Measurements from ENCODE around the gene CSMD2. TPM values are rescaled to one million over a fixed set of nuclear protein-coding genes. Genes with fewer than 3 reads are reported as not detected.

Gene CSMD2
- total and polyA plus RNA-seq, 2 of the 8 experiments (the other 6 are each of a cell fraction or from before 2014, with no cell fraction given), result 7.0 to 14.7 TPM

DNA sequence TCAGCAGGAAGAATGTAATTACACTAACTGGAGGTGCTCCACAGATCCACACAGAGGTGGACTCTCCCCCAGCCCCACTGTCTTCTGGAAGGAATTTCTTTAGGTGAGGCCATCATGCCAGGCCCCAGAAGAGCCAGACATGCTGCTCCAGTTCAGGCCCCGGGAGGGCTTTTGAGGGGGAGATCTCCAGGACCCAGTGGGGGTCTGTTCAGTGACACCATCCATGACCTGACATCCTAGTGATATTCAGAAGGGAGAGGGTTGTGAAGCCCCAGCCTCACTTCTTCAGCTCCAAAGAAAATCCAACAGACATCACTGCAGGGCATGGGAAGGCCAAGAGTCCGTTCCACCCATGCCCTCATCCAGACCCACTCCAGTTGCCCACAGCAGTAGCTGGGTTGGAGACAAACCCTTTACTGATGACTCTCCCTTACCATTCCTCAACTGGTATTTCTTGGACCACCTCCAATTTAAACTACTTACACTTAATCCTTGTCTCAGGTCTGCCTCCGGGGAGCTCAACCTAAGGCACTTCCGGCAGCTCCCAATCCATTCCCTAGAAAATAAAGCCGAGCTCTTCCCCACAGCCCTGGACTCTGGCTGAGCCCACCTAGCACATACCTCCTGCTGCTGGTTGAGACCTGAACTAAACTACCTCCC lies 39.2 kb downstream of the CSMD2 start:
- H4K20me1 ChIP-seq (replicated peaks in 1 of 2; ENCODE audit: control insufficient read depth in 1 of 2, insufficient read depth in 2 of 2, low read length in 2 of 2), result peaks cover 6 to 12% of the 10 kb centered on the region in 2 experiments
- CTCF ChIA-PET (ENCODE audit: partially characterized antibody), result interaction anchor here (0.5 to 0.7 kb wide), 3 partner anchors 12 to 843 kb away, joined by 3 read pairs; no protein-coding TSS in a partner anchor
- peak in 1 of 2 experiments; percentile 20 for DNase-seq (ENCODE audit: low read depth in 1 of 2, low spot score in 2 of 2)

More for the DNA sequence above, 39.2 kb downstream of the CSMD2 start:
- Histone ChIP-seq H3K4me3 (ENCODE audit: extremely low read depth in 1 of 4, insufficient read depth in 2 of 4, low read depth in 3 of 4, low read length in 4 of 4) (no peak overlapping the region), H2BK20ac (ENCODE audit: low read length) (no peak overlapping the region), H3K36me3 (ENCODE audit: control insufficient read depth in 2 of 4, insufficient read depth in 4 of 4, low read length in 3 of 4) (no peaks in the 10 kb centered on the region; a peak in 2 of 8 replicates), H3K79me1 (ENCODE audit: low read depth, low read length) (peaks cover 2% of the 10 kb centered on the region; the same call in 1 of the 2 replicates), H4K8ac (ENCODE audit: extremely low read depth, insufficient read depth, low read length) (no peak overlapping the region), H3K14ac (ENCODE audit: insufficient read length) (no peak overlapping the region), H3K9me3 (ENCODE audit: insufficient read depth in 2 of 2, low read depth in 1 of 2, low read length in 1 of 2) (no peaks in the 10 kb centered on the region), H3K27me3 (replicated peaks in 1 of 4; ENCODE audit: control insufficient read depth in 3 of 4, extremely low read depth in 1 of 4, insufficient read depth in 3 of 4, low read length in 3 of 4) (no peaks in the 10 kb centered on the region), H3K23me2 (ENCODE audit: low read depth, low read length) (no peaks in the 10 kb centered on the region; the same call in 1 of the 2 replicates), H3K79me2 (ENCODE audit: control insufficient read depth in 1 of 2, insufficient read depth in 2 of 2, low read length in 2 of 2) (peaks cover 0 to 6% of the 10 kb centered on the region in 2 experiments; a peak in 1 of 4 replicates), H3K4me2 (ENCODE audit: insufficient read depth in 1 of 2, low read depth in 2 of 2, low read length in 2 of 2) (no peak overlapping the region), H2BK120ac (replicated peaks; ENCODE audit: low read depth, low read length) (no peak overlapping the region), H2BK5ac (ENCODE audit: low read depth, low read length) (no peak overlapping the region), H2BK15ac (ENCODE audit: low read length) (no peak overlapping the region), H2AFZ (ENCODE audit: low read length) (no peak overlapping the region), H3K9ac (replicated peaks in 1 of 4; ENCODE audit: extremely low read depth in 1 of 4, low read depth in 3 of 4, low read length in 3 of 4) (no peak overlapping the region), H3K23ac (ENCODE audit: insufficient read length) (no peak overlapping the region), H3K4ac (replicated peaks; ENCODE audit: insufficient read length, low read depth, low read length) (no peak overlapping the region), H3K18ac (ENCODE audit: extremely low read depth, low read length) (no peak overlapping the region), H2BK12ac (ENCODE audit: low read depth, low read length) (no peak overlapping the region), H2AK5ac (ENCODE audit: low read depth, low read length) (no peak overlapping the region), H3K27ac (ENCODE audit: low read depth, low read length) (no peak overlapping the region), H3K4me1 (replicated peaks in 1 of 4; ENCODE audit: control insufficient read depth in 3 of 4, insufficient read depth in 4 of 4, low read length in 3 of 4) (no peaks in the 10 kb centered on the region), H3K56ac (replicated peaks; ENCODE audit: insufficient read length, low read depth, low read length) (no peak overlapping the region), H4K91ac (replicated peaks; ENCODE audit: insufficient read length, low read length) (no peak overlapping the region), H4K5ac (ENCODE audit: insufficient read length, low read depth, low read length) (no peak overlapping the region)
- TF ChIP-seq HDAC6 (IDR thresholded peaks at IDR 0.05; ENCODE audit: low read depth, low read length), result no peak
- TF ChIP-seq PHF8 (conservative IDR thresholded peaks at IDR 0.05; ENCODE audit: low read depth, low read length), result no peak
- no peak for TF ChIP-seq POLR2AphosphoS5 (IDR thresholded peaks at IDR 0.05; ENCODE audit: low read depth, low read length)
- no peak for TF ChIP-seq SP1 (IDR thresholded peaks at IDR 0.05; ENCODE audit: low read depth, low read length)
- TF ChIP-seq KDM1A (IDR thresholded peaks at IDR 0.05; ENCODE audit: borderline replicate concordance, low read length), result no peak
- no peak for TF ChIP-seq TCF12 (IDR thresholded peaks at IDR 0.05; ENCODE audit: low read depth, low read length)
- TF ChIP-seq RBBP5 (IDR thresholded peaks at IDR 0.05; ENCODE audit: borderline replicate concordance, low read depth, low read length), result no peak
- TF ChIP-seq, protein P1, sequence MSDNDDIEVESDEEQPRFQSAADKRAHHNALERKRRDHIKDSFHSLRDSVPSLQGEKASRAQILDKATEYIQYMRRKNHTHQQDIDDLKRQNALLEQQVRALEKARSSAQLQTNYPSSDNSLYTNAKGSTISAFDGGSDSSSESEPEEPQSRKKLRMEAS (IDR thresholded peaks at IDR 0.05), result no peak
- TF ChIP-seq EZH2 (IDR thresholded peaks at IDR 0.05; ENCODE audit: low read depth, low read length, severe bottlenecking), result no peak
- TF ChIP-seq ZNF274 (IDR thresholded peaks at IDR 0.05; ENCODE audit: borderline replicate concordance, extremely low read depth, low read length), result no peak
- TF ChIP-seq ASH2L (IDR thresholded peaks at IDR 0.05; ENCODE audit: low read length), result no peak
- no peak for TF ChIP-seq TEAD4 (IDR thresholded peaks at IDR 0.05; ENCODE audit: low read depth, low read length)
- no peak for TF ChIP-seq HDAC2 (IDR thresholded peaks at IDR 0.05; ENCODE audit: borderline replicate concordance in 1 of 2, low read depth in 2 of 2, low read length in 2 of 2)
- no peak for FAIRE-seq
- POLR2A ChIA-PET (ENCODE audit: partially characterized antibody), result no interaction called here
- 93% methylated on average over 5 of the region's 5 CpGs; no CpG with 5 or more reads in 1 of the 2 experiments for WGBS, 2 experiments (ENCODE audit: extremely low coverage in 1 of 2, insufficient coverage in 1 of 2, insufficient read length in 1 of 2, insufficient replicate concordance in 2 of 2, low coverage in 1 of 2, low lambda C conversion rate in 2 of 2, missing lambda C conversion rate in 1 of 2)
